ENCODE data around the gene MBP. TPM values are rescaled to one million over a fixed set of nuclear protein-coding genes. Genes with fewer than 3 reads are reported as not detected.

Gene MBP
- total and polyA plus RNA-seq, 2 donors (not counting 3 experiments of a cell fraction or from before 2014, with no cell fraction given), result 1.7 to 2.3 TPM

GRCh38 chr18:77079954-77080682 is 52.5 kb downstream of the MBP start:
- Histone ChIP-seq H3K9me3 (replicated peaks; ENCODE audit: control insufficient read depth, insufficient read depth, low read length) (no peaks in the 10 kb centered on the region), H3K36me3 (ENCODE audit: control insufficient read depth in 2 of 2, extremely low read depth in 1 of 2, insufficient read depth in 2 of 2, low read length in 2 of 2) (no peaks in the 10 kb centered on the region), H3K4me1 (ENCODE audit: control insufficient read depth, extremely low read depth, insufficient read depth, low read length) (no peaks in the 10 kb centered on the region), H2AFZ (ENCODE audit: low read depth, low read length) (no peak overlapping the region), H3K4me3 (replicated peaks in 1 of 3; ENCODE audit: insufficient read depth in 1 of 3, low read depth in 1 of 3, low read length in 3 of 3) (no peak overlapping the region), H3K27me3 (ENCODE audit: control insufficient read depth in 2 of 2, insufficient read depth in 2 of 2, low read length in 2 of 2) (no peaks in the 10 kb centered on the region), H3K9ac (replicated peaks; ENCODE audit: extremely low read depth, insufficient read depth, low read length) (no peak overlapping the region), H3K9me1 (replicated peaks; ENCODE audit: control insufficient read depth, extremely low read depth, insufficient read depth, low read length) (no peaks in the 10 kb centered on the region), H3K4me2 (ENCODE audit: insufficient read depth, low read length) (no peak overlapping the region), H3K79me2 (ENCODE audit: control insufficient read depth, insufficient read depth, low read length) (no peaks in the 10 kb centered on the region), H4K20me1 (replicated peaks; ENCODE audit: control insufficient read depth, extremely low read depth, insufficient read depth, low read length) (no peaks in the 10 kb centered on the region), H3K27ac (ENCODE audit: insufficient read depth, low read depth, low read length) (no peak overlapping the region)
- BruUV-seq (replicated peaks), result no TSS peak
- TF ChIP-seq FOS (IDR thresholded peaks at IDR 0.05; ENCODE audit: borderline replicate concordance, insufficient read depth, low read length), result no peak
- no peak for TF ChIP-seq JUN (IDR thresholded peaks at IDR 0.05; ENCODE audit: borderline replicate concordance, insufficient read depth, insufficient read length, low read depth)
- TF ChIP-seq EZH2 (IDR thresholded peaks at IDR 0.05; ENCODE audit: borderline replicate concordance, low read depth, low read length, severe bottlenecking), result no peak
- TF ChIP-seq MAX (IDR thresholded peaks at IDR 0.05; ENCODE audit: insufficient read depth, insufficient read length), result no peak
- TF ChIP-seq POLR2AphosphoS5 (IDR thresholded peaks at IDR 0.05; ENCODE audit: insufficient read depth, low read depth, low read length), result no peak
- no peak for TF ChIP-seq GATA2 (IDR thresholded peaks at IDR 0.05; ENCODE audit: insufficient read depth, insufficient read length, low read depth, low read length)
- no peak for TF ChIP-seq POLR2A (IDR thresholded peaks at IDR 0.05; ENCODE audit: low read depth, low read length)
- no peak for TF ChIP-seq MYC (IDR thresholded peaks at IDR 0.05; ENCODE audit: low read depth, low read length)
- TF ChIP-seq, protein P1, sequence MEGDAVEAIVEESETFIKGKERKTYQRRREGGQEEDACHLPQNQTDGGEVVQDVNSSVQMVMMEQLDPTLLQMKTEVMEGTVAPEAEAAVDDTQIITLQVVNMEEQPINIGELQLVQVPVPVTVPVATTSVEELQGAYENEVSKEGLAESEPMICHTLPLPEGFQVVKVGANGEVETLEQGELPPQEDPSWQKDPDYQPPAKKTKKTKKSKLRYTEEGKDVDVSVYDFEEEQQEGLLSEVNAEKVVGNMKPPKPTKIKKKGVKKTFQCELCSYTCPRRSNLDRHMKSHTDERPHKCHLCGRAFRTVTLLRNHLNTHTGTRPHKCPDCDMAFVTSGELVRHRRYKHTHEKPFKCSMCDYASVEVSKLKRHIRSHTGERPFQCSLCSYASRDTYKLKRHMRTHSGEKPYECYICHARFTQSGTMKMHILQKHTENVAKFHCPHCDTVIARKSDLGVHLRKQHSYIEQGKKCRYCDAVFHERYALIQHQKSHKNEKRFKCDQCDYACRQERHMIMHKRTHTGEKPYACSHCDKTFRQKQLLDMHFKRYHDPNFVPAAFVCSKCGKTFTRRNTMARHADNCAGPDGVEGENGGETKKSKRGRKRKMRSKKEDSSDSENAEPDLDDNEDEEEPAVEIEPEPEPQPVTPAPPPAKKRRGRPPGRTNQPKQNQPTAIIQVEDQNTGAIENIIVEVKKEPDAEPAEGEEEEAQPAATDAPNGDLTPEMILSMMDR (IDR thresholded peaks at IDR 0.05; ENCODE audit: extremely low read depth in 1 of 2, insufficient read depth in 1 of 2, low read depth in 1 of 2, low read length in 2 of 2), result no peak
- intact Hi-C loops (cut with micrococcal nuclease), result no loop called here
- dilution Hi-C loops (cut with MboI; ENCODE audit: extremely low pct_ligation_motif_present, low sequenced_read_pairs), result no loop called here
- DNase-seq (ENCODE audit: low read depth, low spot score) (no peak), FAIRE-seq (no peak)
- CTCF ChIA-PET, result interaction anchor here (1.1 kb wide), 2 partner anchors 13 to 25 kb away, joined by 3 read pairs; no protein-coding TSS in a partner anchor
- POLR2A ChIA-PET, result no interaction called here

Measured in endothelial cell of umbilical vein (primary cell).